NCI-H82 (cell line): ENCODE data around the gene PCSK1N.
"Not testable (repeated sequence)": the region's sequence is repeated elsewhere in the genome, so short reads cannot be mapped to it uniquely, and the experiment has no call there.

Source experiments
- DNase-seq: peaks from one replicate; lab custom pipeline; 2025; lab: John Stamatoyannopoulos, UW

The PCSK1N gene

GRCh38 chrX:48835524-48836329, at the start of gene PCSK1N:
TSS of gene PCSK1N (minus strand) at chrX:48835610. CDS start at chrX:48835532, 78 bp downstream.
- DNase-seq: peak; percentile 25

- DNase-seq: peak; percentile 62
Measured at GRCh38 chrX:48883729-48884128, 48.3 kb upstream of the PCSK1N start.

GRCh38 chrX:48876944-48877343, 41.5 kb upstream of the PCSK1N start:
- not testable (repeated sequence) for DNase-seq

- not testable (repeated sequence) for DNase-seq
Measured at GRCh38 chrX:48872017-48872416, 36.6 kb upstream of the PCSK1N start.

GRCh38 chrX:48864210-48864609, 28.8 kb upstream of the PCSK1N start:
- no peak for DNase-seq

GRCh38 chrX:48854898-48855297, 19.5 kb upstream of the PCSK1N start:
- DNase-seq: peak; percentile 39

- DNase-seq: not testable (repeated sequence)
Measured at GRCh38 chrX:48854121-48854804, 18.9 kb upstream of the PCSK1N start.

- DNase-seq: not testable (repeated sequence)
Measured at GRCh38 chrX:48853494-48853893, 18.1 kb upstream of the PCSK1N start.

GRCh38 chrX:48852857-48853256, 17.4 kb upstream of the PCSK1N start:
- DNase-seq: no peak

GRCh38 chrX:48848847-48849246, 13.4 kb upstream of the PCSK1N start:
- no peak for DNase-seq

- DNase-seq: no peak
Measured at GRCh38 chrX:48839686-48840085, 4.3 kb upstream of the PCSK1N start.

- DNase-seq: no peak
Measured at GRCh38 chrX:48834383-48834709, 1.1 kb downstream of the PCSK1N start.

- no peak for DNase-seq
Measured at GRCh38 chrX:48833542-48834138, 1.8 kb downstream of the PCSK1N start.

- DNase-seq: no peak
Measured at GRCh38 chrX:48831909-48832291, 3.5 kb downstream of the PCSK1N start.

- DNase-seq: no peak
Measured at GRCh38 chrX:48831136-48831908, 4.1 kb downstream of the PCSK1N start.

GRCh38 chrX:48829016-48829735, 6.2 kb downstream of the PCSK1N start:
- DNase-seq: no peak

- DNase-seq: no peak
Measured at GRCh38 chrX:48827654-48827968, 7.8 kb downstream of the PCSK1N start.

GRCh38 chrX:48826876-48827653, 8.3 kb downstream of the PCSK1N start:
- no peak for DNase-seq

GRCh38 chrX:48826135-48826875, 9.1 kb downstream of the PCSK1N start, which contains the start of gene ERAS:
TSS of gene ERAS (plus strand) at chrX:48826513. CDS start at chrX:48829124, 2,611 bp downstream.
- DNase-seq: no peak

GRCh38 chrX:48824066-48824465, 11.3 kb downstream of the PCSK1N start:
- no peak for DNase-seq
